MM.1S (cell line): ENCODE measurements around the gene LIMS2.

Experiments
- EZH2 ChIP-seq: fragments of 300-600 bp; sonication (generic); optimal IDR thresholded peaks from 2 replicates; pipeline ENCODE3; 2017; ENCODE audit warnings: low read depth, mild to moderate bottlenecking, antibody characterized with exemption, low read length, mixed read lengths
- TF ChIP-seq, protein P1 (sequence below): fragments of 300-600 bp; sonication (generic); IDR thresholded peaks from 2 replicates; pipeline ENCODE4 v1.5.1; 2016; ENCODE audit warnings: antibody characterized with exemption, low read length, mixed read lengths

GRCh38 chr2:127707890-127708648 is 32.7 kb upstream of the LIMS2 start:
- TF ChIP-seq, protein P1, sequence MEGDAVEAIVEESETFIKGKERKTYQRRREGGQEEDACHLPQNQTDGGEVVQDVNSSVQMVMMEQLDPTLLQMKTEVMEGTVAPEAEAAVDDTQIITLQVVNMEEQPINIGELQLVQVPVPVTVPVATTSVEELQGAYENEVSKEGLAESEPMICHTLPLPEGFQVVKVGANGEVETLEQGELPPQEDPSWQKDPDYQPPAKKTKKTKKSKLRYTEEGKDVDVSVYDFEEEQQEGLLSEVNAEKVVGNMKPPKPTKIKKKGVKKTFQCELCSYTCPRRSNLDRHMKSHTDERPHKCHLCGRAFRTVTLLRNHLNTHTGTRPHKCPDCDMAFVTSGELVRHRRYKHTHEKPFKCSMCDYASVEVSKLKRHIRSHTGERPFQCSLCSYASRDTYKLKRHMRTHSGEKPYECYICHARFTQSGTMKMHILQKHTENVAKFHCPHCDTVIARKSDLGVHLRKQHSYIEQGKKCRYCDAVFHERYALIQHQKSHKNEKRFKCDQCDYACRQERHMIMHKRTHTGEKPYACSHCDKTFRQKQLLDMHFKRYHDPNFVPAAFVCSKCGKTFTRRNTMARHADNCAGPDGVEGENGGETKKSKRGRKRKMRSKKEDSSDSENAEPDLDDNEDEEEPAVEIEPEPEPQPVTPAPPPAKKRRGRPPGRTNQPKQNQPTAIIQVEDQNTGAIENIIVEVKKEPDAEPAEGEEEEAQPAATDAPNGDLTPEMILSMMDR = no peak
- TF ChIP-seq EZH2 = no peak
